ENCODE data around the gene ACVRL1.

DNA sequence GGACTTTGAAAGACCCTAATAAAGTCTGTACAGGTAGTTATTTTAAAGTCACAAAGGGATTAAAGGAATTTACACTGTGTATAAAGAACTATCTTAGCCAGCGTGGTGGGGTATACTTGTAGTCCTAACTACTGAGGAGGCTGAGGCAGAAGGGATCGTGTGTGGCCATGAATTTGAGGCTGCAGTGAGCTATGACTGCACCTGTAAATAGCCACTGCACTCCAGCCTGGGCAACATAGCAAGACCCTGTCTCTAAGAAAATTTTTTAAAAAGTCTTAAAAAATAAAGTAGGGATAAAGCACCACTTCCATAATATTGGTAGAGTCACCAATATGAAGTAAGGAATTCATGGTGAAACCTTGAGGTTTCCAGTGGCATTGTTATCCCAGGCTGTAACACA is 62.3 kb downstream of the ACVRL1 start:
- TF ChIP-seq POLR2A (IDR thresholded peaks at IDR 0.05) = no peak
- TF ChIP-seq, protein P1, sequence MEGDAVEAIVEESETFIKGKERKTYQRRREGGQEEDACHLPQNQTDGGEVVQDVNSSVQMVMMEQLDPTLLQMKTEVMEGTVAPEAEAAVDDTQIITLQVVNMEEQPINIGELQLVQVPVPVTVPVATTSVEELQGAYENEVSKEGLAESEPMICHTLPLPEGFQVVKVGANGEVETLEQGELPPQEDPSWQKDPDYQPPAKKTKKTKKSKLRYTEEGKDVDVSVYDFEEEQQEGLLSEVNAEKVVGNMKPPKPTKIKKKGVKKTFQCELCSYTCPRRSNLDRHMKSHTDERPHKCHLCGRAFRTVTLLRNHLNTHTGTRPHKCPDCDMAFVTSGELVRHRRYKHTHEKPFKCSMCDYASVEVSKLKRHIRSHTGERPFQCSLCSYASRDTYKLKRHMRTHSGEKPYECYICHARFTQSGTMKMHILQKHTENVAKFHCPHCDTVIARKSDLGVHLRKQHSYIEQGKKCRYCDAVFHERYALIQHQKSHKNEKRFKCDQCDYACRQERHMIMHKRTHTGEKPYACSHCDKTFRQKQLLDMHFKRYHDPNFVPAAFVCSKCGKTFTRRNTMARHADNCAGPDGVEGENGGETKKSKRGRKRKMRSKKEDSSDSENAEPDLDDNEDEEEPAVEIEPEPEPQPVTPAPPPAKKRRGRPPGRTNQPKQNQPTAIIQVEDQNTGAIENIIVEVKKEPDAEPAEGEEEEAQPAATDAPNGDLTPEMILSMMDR (IDR thresholded peaks at IDR 0.05) = no peak
